ENCODE results near the gene CIDEA. TPM values are rescaled to one million over a fixed set of nuclear protein-coding genes. Genes with fewer than 3 reads are reported as not detected.

CIDEA gene
- total and polyA plus RNA-seq, 2 donors from 2014 or later, result not detected

- FAIRE-seq, result no peak
Observed at GRCh38 chr18:12302391-12303147, 48.4 kb downstream of the CIDEA start.

GRCh38 chr18:12304351-12305210 lies 50.4 kb downstream of the CIDEA start:
- no peaks in the 10 kb centered on the region for H3K9me3 ChIP-seq (ENCODE audit: control insufficient read depth in 2 of 3, insufficient read depth in 1 of 3, low read length in 3 of 3)
- no peaks in the 10 kb centered on the region for H3K36me3 ChIP-seq (ENCODE audit: control insufficient read depth in 2 of 3, insufficient read depth in 3 of 3, low read length in 3 of 3)
- no peak overlapping the region for H3K27ac ChIP-seq (ENCODE audit: low read depth in 2 of 2, low read length in 2 of 2)
- FAIRE-seq, result no peak
- H3K9ac ChIP-seq (ENCODE audit: low read length in 3 of 3), result no peak overlapping the region
- no peak for TF ChIP-seq CTCF (IDR thresholded peaks at IDR 0.05; ENCODE audit: borderline replicate concordance, extremely low read depth, insufficient read depth)
- DNase-seq, result peak in 2 of 5 donors; percentile 19 to 37
- no peak overlapping the region for H3K4me3 ChIP-seq (ENCODE audit: low read length in 3 of 3)
- H3K27me3 ChIP-seq (ENCODE audit: control insufficient read depth, insufficient read depth, low read length), result no peaks in the 10 kb centered on the region
- intact Hi-C loops (cut with DNase I), result no loop called here
- H3K4me1 ChIP-seq (ENCODE audit: control insufficient read depth in 2 of 3, insufficient read depth in 2 of 3, low read depth in 1 of 3, low read length in 3 of 3), result peaks cover 0 to 5% (median 0%) of the 10 kb centered on the region in 3 donors

More at GRCh38 chr18:12302391-12303147, 48.4 kb downstream of the CIDEA start:
- no peaks in the 10 kb centered on the region for H3K27me3 ChIP-seq (ENCODE audit: control insufficient read depth, insufficient read depth, low read length)
- TF ChIP-seq CTCF (IDR thresholded peaks at IDR 0.05; ENCODE audit: borderline replicate concordance, extremely low read depth, insufficient read depth), result no peak
- no peak overlapping the region for H3K27ac ChIP-seq (ENCODE audit: low read depth in 2 of 2, low read length in 2 of 2)
- no peaks in the 10 kb centered on the region for H3K36me3 ChIP-seq (ENCODE audit: control insufficient read depth in 2 of 3, insufficient read depth in 3 of 3, low read length in 3 of 3)
- H3K9me3 ChIP-seq (ENCODE audit: control insufficient read depth in 2 of 3, insufficient read depth in 1 of 3, low read length in 3 of 3), result peaks cover 0 to 5% (median 0%) of the 10 kb centered on the region in 3 donors
- no peak overlapping the region for H3K4me3 ChIP-seq (ENCODE audit: low read length in 3 of 3)
- H3K9ac ChIP-seq (ENCODE audit: low read length in 3 of 3), result no peak overlapping the region
- intact Hi-C loops (cut with DNase I), result no loop called here
- peaks cover 0 to 5% (median 0%) of the 10 kb centered on the region in 3 donors for H3K4me1 ChIP-seq (ENCODE audit: control insufficient read depth in 2 of 3, insufficient read depth in 2 of 3, low read depth in 1 of 3, low read length in 3 of 3)
- peak in 1 of 5 donors; percentile 31 for DNase-seq

- no peak for FAIRE-seq
- no peak overlapping the region for H3K9ac ChIP-seq (ENCODE audit: low read length in 3 of 3)
- no peaks in the 10 kb centered on the region for H3K36me3 ChIP-seq (ENCODE audit: control insufficient read depth in 2 of 3, insufficient read depth in 3 of 3, low read length in 3 of 3)
- DNase-seq, result no peak
- no peak for TF ChIP-seq CTCF (IDR thresholded peaks at IDR 0.05; ENCODE audit: borderline replicate concordance, extremely low read depth, insufficient read depth)
- H3K4me1 ChIP-seq (ENCODE audit: control insufficient read depth in 2 of 3, insufficient read depth in 2 of 3, low read depth in 1 of 3, low read length in 3 of 3), result peaks cover 0 to 7% (median 0%) of the 10 kb centered on the region in 3 donors
- intact Hi-C loops (cut with DNase I), result no loop called here
- H3K4me3 ChIP-seq (ENCODE audit: low read length in 3 of 3), result no peak overlapping the region
- H3K27ac ChIP-seq (ENCODE audit: low read depth in 2 of 2, low read length in 2 of 2), result no peak overlapping the region
- no peaks in the 10 kb centered on the region for H3K9me3 ChIP-seq (ENCODE audit: control insufficient read depth in 2 of 3, insufficient read depth in 1 of 3, low read length in 3 of 3)
- H3K27me3 ChIP-seq (ENCODE audit: control insufficient read depth, insufficient read depth, low read length), result no peaks in the 10 kb centered on the region
Observed at GRCh38 chr18:12305211-12305610, 51.0 kb downstream of the CIDEA start.
